ENCODE data around the gene CGB2.

DNA sequence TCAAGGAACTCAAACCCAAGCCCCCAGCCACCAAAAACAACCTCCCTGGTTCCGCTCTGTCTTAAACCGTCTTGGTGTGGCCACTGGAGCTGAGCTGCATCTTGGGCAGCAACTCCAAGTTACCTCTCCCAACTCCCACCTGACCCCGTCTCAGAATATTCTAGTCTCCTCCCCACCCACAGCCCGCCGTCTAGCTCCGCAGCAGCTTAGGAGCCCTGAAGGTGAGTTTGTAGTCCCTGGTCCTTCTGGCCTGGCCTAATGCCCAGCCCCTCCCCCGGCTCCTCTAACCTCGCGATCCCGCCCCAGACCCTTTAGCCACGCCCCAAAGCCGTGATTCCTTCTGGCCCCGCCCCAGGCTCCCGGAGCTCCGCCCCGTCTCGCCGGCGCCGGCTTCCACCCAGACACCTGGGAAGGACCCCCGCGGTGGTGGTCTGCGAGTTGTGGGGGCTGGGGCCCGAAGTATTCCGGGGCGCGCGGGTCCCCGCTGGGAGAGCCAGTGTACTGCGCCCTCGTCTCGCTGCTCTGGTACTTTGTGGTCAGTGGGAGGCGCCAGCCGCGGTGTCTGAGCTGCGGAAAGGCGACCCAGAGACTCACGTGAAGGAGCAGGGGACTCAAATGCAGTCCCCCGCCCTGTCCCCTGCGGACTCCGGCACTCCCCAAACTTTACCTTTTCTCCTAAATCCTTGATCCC, 12.3 kb upstream of the CGB2 start:
- TF ChIP-seq, protein P1, sequence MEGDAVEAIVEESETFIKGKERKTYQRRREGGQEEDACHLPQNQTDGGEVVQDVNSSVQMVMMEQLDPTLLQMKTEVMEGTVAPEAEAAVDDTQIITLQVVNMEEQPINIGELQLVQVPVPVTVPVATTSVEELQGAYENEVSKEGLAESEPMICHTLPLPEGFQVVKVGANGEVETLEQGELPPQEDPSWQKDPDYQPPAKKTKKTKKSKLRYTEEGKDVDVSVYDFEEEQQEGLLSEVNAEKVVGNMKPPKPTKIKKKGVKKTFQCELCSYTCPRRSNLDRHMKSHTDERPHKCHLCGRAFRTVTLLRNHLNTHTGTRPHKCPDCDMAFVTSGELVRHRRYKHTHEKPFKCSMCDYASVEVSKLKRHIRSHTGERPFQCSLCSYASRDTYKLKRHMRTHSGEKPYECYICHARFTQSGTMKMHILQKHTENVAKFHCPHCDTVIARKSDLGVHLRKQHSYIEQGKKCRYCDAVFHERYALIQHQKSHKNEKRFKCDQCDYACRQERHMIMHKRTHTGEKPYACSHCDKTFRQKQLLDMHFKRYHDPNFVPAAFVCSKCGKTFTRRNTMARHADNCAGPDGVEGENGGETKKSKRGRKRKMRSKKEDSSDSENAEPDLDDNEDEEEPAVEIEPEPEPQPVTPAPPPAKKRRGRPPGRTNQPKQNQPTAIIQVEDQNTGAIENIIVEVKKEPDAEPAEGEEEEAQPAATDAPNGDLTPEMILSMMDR (conservative IDR thresholded peaks at IDR 0.05): no peak; the same call in 1 of the 2 replicates
- no peak for TF ChIP-seq EZH2 (IDR thresholded peaks at IDR 0.05; ENCODE audit: low read depth)

Data from PC-9 (cell line).